Ishikawa (cell line): ENCODE data around the gene NCOA7.

ENCODE experiments used
- CEBPB ChIP-seq: IDR thresholded peaks from 2 replicates; pipeline ENCODE4 v1.6.1; 2012
- CREB1 ChIP-seq: IDR thresholded peaks from 2 replicates; pipeline ENCODE4 v1.6.1; 2012; ENCODE audit warnings: low read depth
- EGR1 ChIP-seq: IDR thresholded peaks from 2 replicates; pipeline ENCODE4 v1.6.1; 2012
- EP300 ChIP-seq: IDR thresholded peaks from 2 replicates; pipeline ENCODE4 v1.6.1; 2012; ENCODE audit warnings: borderline replicate concordance
- FOXM1 ChIP-seq: IDR thresholded peaks from 2 replicates; pipeline ENCODE4 v1.6.1; 2012; ENCODE audit warnings: low read depth, borderline replicate concordance
- MAX ChIP-seq: IDR thresholded peaks from 2 replicates; pipeline ENCODE4 v1.6.1; 2012
- NFIC ChIP-seq: IDR thresholded peaks from 2 replicates; pipeline ENCODE4 v1.6.1; 2012
- RAD21 ChIP-seq: IDR thresholded peaks from 2 replicates; pipeline ENCODE4 v1.6.1; 2012; ENCODE audit warnings: low read depth
- REST ChIP-seq: IDR thresholded peaks from 2 replicates; pipeline ENCODE4 v1.6.1; 2012; ENCODE audit warnings: low read depth, mild to moderate bottlenecking
- TAF1 ChIP-seq: IDR thresholded peaks from 2 replicates; pipeline ENCODE4 v1.6.1; 2012; ENCODE audit warnings: low read depth, mild to moderate bottlenecking
- TCF12 ChIP-seq: IDR thresholded peaks from 2 replicates; pipeline ENCODE4 v1.6.1; 2012; ENCODE audit warnings: low read depth
- TEAD4 ChIP-seq: IDR thresholded peaks from 2 replicates; pipeline ENCODE4 v1.6.1; 2012
- USF1 ChIP-seq: IDR thresholded peaks from 2 replicates; pipeline ENCODE4 v1.6.1; 2012
- YY1 ChIP-seq: IDR thresholded peaks from 2 replicates; pipeline ENCODE4 v1.6.1; 2012; ENCODE audit warnings: low read depth
- ZBTB7A ChIP-seq: IDR thresholded peaks from 2 replicates; pipeline ENCODE4 v1.6.1; 2012; ENCODE audit warnings: low read depth

NCOA7 gene

GRCh38 chr6:125884634-125885371 is 94.0 kb downstream of the NCOA7 start:
- TF ChIP-seq ZBTB7A (no peak), TEAD4 (no peak), RAD21 (no peak), EGR1 (no peak), NFIC (no peak), YY1 (no peak), MAX (no peak), USF1 (no peak), FOXM1 (no peak), REST (no peak), TAF1 (no peak), CREB1 (no peak), CEBPB (no peak), EP300 (no peak), TCF12 (no peak)

- TF ChIP-seq TCF12 = no peak
- TF ChIP-seq FOXM1 = no peak
- no peak for TF ChIP-seq RAD21
- TF ChIP-seq USF1 = no peak
- TF ChIP-seq TEAD4 = no peak
- TF ChIP-seq CREB1 = no peak
- no peak for TF ChIP-seq EP300
- no peak for TF ChIP-seq TAF1
- no peak for TF ChIP-seq MAX
- no peak for TF ChIP-seq EGR1
- no peak for TF ChIP-seq REST
- TF ChIP-seq ZBTB7A = no peak
Measured at GRCh38 chr6:125886021-125886420, 95.3 kb downstream of the NCOA7 start.

GRCh38 chr6:125886914-125887313 is 96.2 kb downstream of the NCOA7 start:
- TF ChIP-seq REST (no peak), TAF1 (no peak), YY1 (no peak), NFIC (no peak)

- TF ChIP-seq REST (no peak), USF1 (no peak), EGR1 (no peak), TEAD4 (no peak), TAF1 (no peak), RAD21 (no peak), CREB1 (no peak), MAX (no peak), NFIC (no peak), CEBPB (no peak), ZBTB7A (no peak), EP300 (no peak), FOXM1 (no peak)
Measured at GRCh38 chr6:125887372-125887771, 96.6 kb downstream of the NCOA7 start.
